GM10266 (cell line): ENCODE results near the gene CROCC.

Source experiments
- DNase-seq: peaks from one replicate; pipeline ENCODE4 v3.0.0; 2012; ENCODE audit errors: extremely low spot score
- CTCF ChIP-seq: IDR thresholded peaks from 2 replicates; pipeline ENCODE4 v1.5.1; 2012; ENCODE audit warnings: mild to moderate bottlenecking, low read depth; ENCODE audit not compliant: control insufficient read depth, insufficient read depth; ENCODE audit errors: missing control alignments

The CROCC gene

DNA sequence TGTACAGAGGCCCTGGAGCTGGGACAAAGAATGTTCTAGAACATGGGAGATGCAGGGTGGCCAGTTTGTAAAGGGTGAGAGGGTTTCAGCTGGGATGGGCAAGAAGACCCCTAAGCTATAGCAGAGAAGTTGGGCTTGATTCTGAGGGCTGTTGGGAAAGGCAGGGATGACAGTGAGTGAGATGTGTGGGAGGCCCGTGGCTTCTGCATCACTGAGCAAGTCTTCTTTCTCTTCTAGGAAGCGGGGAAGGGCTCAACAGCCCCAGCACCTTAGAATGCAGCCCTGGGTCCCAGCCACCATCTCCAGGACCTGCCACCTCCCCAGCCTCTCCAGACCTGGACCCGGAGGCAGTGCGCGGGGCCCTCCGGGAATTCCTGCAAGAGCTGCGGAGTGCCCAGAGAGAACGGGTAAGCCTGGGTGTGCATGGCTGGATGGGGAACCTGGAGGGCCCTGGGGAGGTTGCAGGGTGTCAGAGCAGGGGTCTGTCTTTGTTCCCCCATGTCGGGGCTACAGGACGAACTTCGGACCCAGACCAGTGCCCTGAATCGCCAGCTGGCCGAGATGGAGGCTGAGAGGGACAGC is 43.8 kb downstream of the CROCC start:
- no peak for DNase-seq

GRCh38 chr1:16966282-16966681 is 44.6 kb downstream of the CROCC start:
- no peak for TF ChIP-seq CTCF

More for the DNA sequence above, 43.8 kb downstream of the CROCC start:
- TF ChIP-seq CTCF: no peak

GRCh38 chr1:16967095-16967575 is 45.4 kb downstream of the CROCC start:
- no peak for DNase-seq

More at GRCh38 chr1:16966282-16966681, 44.6 kb downstream of the CROCC start:
- DNase-seq: no peak

GRCh38 chr1:16967962-16968361 is 46.2 kb downstream of the CROCC start:
- no peak for TF ChIP-seq CTCF
- DNase-seq: no peak

More at GRCh38 chr1:16967095-16967575, 45.4 kb downstream of the CROCC start:
- TF ChIP-seq CTCF: no peak

- DNase-seq: no peak
- TF ChIP-seq CTCF: no peak
These were observed 46.6 kb downstream of the CROCC start for GRCh38 chr1:16968372-16968771.

DNA sequence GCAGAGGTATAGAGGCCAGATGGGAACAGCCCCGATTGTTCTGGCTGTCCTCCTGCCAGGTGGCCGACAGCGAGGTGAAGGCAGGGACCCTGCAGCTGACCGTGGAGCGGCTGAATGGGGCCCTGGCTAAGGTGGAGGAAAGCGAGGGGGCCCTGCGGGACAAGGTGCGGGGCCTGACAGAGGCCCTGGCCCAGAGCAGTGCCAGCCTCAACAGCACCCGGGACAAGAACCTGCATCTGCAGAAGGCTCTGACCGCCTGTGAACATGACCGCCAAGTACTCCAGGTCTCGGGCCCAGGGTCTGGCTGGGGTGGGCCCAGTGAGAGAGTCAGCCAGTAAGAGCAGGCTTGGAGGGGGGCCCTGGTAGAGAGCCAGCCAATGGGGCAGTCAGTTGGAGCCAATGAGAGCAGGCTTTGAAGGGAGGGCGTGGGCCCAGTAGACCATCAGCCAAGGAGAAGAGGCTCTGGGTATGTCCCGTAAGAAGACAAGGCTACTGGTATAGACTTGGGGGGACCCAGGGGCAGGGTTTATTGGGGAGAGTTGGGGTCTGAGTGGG is 47.4 kb downstream of the CROCC start:
- no peak for TF ChIP-seq CTCF
- DNase-seq: no peak

DNA sequence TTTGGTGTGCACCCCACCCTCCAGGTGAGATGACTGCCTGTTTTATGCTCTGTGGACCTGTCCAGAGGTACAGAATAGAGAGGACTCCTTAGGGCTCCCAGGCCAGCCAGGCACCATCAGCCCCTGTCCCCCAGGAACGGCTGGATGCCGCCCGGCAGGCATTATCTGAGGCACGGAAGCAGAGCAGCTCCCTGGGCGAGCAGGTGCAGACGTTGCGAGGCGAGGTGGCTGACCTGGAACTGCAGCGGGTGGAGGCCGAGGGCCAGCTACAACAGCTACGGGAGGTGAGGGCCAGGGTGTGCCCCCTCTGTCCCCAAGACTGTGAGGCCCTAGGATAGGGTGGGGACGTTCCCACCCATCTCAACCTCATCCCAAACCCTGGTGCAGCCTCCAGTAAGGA is 47.9 kb downstream of the CROCC start:
- no peak for TF ChIP-seq CTCF

More for the DNA sequence above, 47.9 kb downstream of the CROCC start:
- no peak for DNase-seq
